ENCODE results near the gene MGAT5.

Gene MGAT5

DNA sequence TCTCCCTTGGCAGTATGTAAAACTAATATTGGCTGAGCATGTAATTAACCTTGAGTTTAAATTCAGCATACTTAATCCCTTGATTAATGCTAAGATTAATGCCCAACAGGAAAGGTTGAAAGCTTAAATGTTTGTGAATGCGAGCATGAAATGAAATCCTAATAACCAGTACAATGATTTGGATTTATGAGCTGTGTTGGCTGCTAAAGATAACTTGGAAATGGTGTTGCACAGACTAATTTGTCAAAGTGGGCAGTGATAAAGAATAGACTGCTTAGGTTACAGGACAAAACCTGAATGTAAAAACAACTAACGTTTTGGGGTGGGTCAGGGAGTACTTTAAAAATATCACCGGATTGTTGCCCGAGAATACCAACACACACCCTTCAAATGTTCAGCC lies 70.6 kb downstream of the MGAT5 start:
- no peak overlapping the region for H2AFZ ChIP-seq
- no peak overlapping the region for H3K4me2 ChIP-seq (ENCODE audit: low read length)
- H3K9ac ChIP-seq: no peak overlapping the region
- H3K79me2 ChIP-seq: no peaks in the 10 kb centered on the region
- no peaks in the 10 kb centered on the region for H3K9me3 ChIP-seq (ENCODE audit: control insufficient read depth, low read length)
- H3K4me3 ChIP-seq (ENCODE audit: low read depth, low read length): no peak overlapping the region
- no peaks in the 10 kb centered on the region for H3K4me1 ChIP-seq
- TF ChIP-seq, protein P1, sequence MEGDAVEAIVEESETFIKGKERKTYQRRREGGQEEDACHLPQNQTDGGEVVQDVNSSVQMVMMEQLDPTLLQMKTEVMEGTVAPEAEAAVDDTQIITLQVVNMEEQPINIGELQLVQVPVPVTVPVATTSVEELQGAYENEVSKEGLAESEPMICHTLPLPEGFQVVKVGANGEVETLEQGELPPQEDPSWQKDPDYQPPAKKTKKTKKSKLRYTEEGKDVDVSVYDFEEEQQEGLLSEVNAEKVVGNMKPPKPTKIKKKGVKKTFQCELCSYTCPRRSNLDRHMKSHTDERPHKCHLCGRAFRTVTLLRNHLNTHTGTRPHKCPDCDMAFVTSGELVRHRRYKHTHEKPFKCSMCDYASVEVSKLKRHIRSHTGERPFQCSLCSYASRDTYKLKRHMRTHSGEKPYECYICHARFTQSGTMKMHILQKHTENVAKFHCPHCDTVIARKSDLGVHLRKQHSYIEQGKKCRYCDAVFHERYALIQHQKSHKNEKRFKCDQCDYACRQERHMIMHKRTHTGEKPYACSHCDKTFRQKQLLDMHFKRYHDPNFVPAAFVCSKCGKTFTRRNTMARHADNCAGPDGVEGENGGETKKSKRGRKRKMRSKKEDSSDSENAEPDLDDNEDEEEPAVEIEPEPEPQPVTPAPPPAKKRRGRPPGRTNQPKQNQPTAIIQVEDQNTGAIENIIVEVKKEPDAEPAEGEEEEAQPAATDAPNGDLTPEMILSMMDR (IDR thresholded peaks at IDR 0.05): no peak
- H3K27ac ChIP-seq: no peak overlapping the region
- no peaks in the 10 kb centered on the region for H3K36me3 ChIP-seq (ENCODE audit: control insufficient read depth, insufficient read depth, low read length)
- no peaks in the 10 kb centered on the region for H3K27me3 ChIP-seq (ENCODE audit: control insufficient read depth, insufficient read depth, low read length)

DNA sequence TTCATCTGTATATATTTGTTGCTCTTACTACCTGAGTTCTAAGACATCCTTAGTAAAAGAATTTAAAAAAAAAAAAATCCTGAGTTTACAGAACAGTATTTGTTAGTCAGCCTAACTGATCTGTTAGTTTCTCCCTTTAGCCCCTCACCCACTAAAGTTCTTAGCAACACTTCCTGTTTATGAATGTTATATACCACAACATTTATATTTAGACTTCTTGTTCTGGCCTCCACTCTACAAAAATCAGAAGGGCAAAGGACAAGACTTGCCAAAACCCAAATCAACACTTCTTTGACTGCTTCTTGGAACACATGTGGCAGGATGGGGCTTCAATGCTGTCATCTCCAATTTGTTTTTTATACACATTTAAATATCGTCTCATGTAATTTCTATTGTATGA lies 71.1 kb downstream of the MGAT5 start:
- Histone ChIP-seq H3K4me3 (ENCODE audit: low read depth, low read length) (no peak overlapping the region), H3K27me3 (ENCODE audit: control insufficient read depth, insufficient read depth, low read length) (no peaks in the 10 kb centered on the region), H3K27ac (no peak overlapping the region), H2AFZ (no peak overlapping the region), H3K79me2 (no peaks in the 10 kb centered on the region), H3K9ac (no peak overlapping the region), H3K36me3 (ENCODE audit: control insufficient read depth, insufficient read depth, low read length) (no peaks in the 10 kb centered on the region), H3K4me1 (no peaks in the 10 kb centered on the region), H3K4me2 (ENCODE audit: low read length) (no peak overlapping the region), H3K9me3 (ENCODE audit: control insufficient read depth, low read length) (no peaks in the 10 kb centered on the region)
- TF ChIP-seq, protein P1 (IDR thresholded peaks at IDR 0.05): no peak

DNA sequence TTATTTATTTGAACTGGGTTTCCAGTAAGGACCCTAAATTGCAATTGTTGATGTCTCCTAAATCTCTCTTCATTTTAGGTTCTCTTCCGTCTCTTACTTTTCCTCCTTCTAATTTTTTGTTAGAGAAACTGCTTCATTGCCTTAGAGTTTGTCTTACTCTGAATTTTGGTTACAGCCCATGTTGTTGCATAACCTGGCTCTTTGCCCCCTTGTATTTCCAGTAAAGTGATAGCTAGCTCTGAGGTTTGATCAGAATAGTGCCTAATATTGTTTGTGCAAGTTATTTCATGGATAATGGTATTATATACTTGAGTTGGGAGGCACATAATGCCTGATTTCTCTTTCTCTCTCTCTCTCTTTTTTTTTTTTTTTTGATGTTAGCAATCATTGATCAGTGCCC lies 71.8 kb downstream of the MGAT5 start:
- TF ChIP-seq, protein P1 (IDR thresholded peaks at IDR 0.05): no peak
- H3K4me3 ChIP-seq (ENCODE audit: low read depth, low read length): no peak overlapping the region
- no peak overlapping the region for H2AFZ ChIP-seq
- H3K27me3 ChIP-seq (ENCODE audit: control insufficient read depth, insufficient read depth, low read length): no peaks in the 10 kb centered on the region
- no peak overlapping the region for H3K9ac ChIP-seq
- no peaks in the 10 kb centered on the region for H3K4me1 ChIP-seq
- no peaks in the 10 kb centered on the region for H3K79me2 ChIP-seq
- H3K27ac ChIP-seq: no peak overlapping the region
- no peaks in the 10 kb centered on the region for H3K36me3 ChIP-seq (ENCODE audit: control insufficient read depth, insufficient read depth, low read length)
- no peaks in the 10 kb centered on the region for H3K9me3 ChIP-seq (ENCODE audit: control insufficient read depth, low read length)
- no peak overlapping the region for H3K4me2 ChIP-seq (ENCODE audit: low read length)

DNA sequence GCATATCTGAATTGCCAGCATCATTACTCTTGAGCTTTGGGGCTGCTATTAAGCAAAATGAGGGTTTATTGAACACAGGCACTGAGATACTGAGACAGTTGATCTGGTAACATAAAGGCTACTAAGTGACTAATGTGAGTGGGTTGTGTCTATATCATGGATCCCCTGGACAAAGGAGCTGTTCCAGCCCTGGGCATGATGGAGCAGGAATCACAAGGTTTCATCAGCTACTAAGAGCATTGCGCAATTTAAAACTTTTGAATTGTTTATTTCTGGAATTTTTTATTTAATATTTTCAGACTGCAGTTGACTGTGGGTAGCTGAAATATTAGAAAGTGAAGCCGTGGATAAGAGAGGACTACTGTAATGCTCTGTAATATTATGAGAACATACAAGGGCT lies 73.5 kb downstream of the MGAT5 start:
- Histone ChIP-seq H3K36me3 (ENCODE audit: control insufficient read depth, insufficient read depth, low read length) (no peaks in the 10 kb centered on the region), H3K79me2 (no peaks in the 10 kb centered on the region), H3K4me1 (no peaks in the 10 kb centered on the region), H3K27ac (no peak overlapping the region), H3K4me3 (ENCODE audit: low read depth, low read length) (no peak overlapping the region), H3K4me2 (ENCODE audit: low read length) (no peak overlapping the region), H3K27me3 (ENCODE audit: control insufficient read depth, insufficient read depth, low read length) (no peaks in the 10 kb centered on the region), H2AFZ (no peak overlapping the region), H3K9me3 (ENCODE audit: control insufficient read depth, low read length) (no peaks in the 10 kb centered on the region), H3K9ac (no peak overlapping the region)
- TF ChIP-seq, protein P1 (IDR thresholded peaks at IDR 0.05): no peak

DNA sequence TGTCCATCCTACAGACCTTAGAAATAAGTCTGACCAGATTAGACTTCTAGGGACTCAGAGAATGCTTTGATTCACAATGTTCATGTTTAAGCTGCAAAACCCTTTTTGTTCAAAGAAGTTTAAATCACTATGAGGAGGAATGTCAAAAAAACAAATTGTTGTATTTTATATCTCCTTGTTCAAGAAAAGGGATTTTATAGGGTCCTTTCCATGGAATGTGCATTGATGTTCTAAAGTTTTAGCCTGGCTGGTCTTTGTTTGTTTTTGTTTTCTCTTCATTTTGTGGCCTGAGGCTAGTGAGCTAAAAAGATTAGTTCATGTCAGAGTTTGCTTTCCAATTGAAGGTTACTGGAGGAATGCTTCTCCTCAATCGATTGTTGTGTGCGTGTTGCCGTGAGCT lies 77.2 kb downstream of the MGAT5 start:
- no peaks in the 10 kb centered on the region for H3K36me3 ChIP-seq (ENCODE audit: control insufficient read depth, insufficient read depth, low read length)
- H3K27ac ChIP-seq: no peak overlapping the region
- no peak overlapping the region for H3K4me3 ChIP-seq (ENCODE audit: low read depth, low read length)
- H3K9me3 ChIP-seq (ENCODE audit: control insufficient read depth, low read length): no peaks in the 10 kb centered on the region
- H3K9ac ChIP-seq: no peak overlapping the region
- H3K4me1 ChIP-seq: peaks cover 3% of the 10 kb centered on the region
- H3K27me3 ChIP-seq (ENCODE audit: control insufficient read depth, insufficient read depth, low read length): no peaks in the 10 kb centered on the region
- no peak overlapping the region for H3K4me2 ChIP-seq (ENCODE audit: low read length)
- no peak overlapping the region for H2AFZ ChIP-seq
- TF ChIP-seq, protein P1 (IDR thresholded peaks at IDR 0.05): no peak
- H3K79me2 ChIP-seq: no peaks in the 10 kb centered on the region

Measured in parathyroid adenoma (tissue), 2 donors.